Activated T-helper 1 cell treated with Interleukin-2 at 50 U/mL for 16 hours (primary cell): ENCODE results near the gene CFAP100.

ENCODE experiments used
- DNase-seq: peaks from one replicate; pipeline ENCODE4 v3.0.0-alpha.2; 2020; ENCODE audit warnings: low read depth

CFAP100 gene

DNA sequence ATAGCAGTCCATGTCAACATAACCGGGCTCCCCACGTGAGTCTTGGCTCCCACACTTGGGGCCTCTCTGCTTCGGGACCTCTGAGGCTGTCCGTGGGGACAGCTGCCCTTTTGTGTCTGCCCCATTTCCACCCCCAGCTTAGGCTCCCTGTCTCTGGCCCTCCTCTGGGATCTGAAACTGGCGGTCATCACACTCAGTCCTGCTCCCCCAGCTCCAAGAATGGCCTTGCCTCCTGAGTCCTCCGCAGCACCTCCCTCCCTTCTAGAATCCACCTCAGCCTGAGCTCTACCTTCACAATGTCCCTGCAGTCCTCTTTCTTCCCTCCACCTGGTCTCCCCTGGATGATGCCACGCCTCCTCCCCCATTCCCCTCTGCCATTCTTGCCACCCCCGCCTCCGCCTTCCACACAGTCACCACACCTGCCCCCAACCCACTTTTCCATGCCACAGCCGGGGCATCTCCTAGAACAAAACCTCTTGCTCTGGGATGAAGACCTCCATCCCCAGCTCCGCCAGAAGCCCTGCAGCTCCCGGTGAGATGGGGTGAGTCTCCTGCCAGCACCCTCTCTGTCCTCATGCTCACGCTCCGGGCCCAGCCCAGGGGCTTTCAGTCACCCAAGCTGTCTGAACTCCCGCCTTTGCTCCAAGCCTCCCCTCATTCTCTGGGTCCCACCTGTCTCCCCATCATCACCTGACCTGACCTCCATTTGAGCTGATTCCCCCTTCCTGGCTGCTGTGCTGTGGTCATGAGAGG lies 88.0 kb downstream of the CFAP100 start:
- DNase-seq, result no peak

DNA sequence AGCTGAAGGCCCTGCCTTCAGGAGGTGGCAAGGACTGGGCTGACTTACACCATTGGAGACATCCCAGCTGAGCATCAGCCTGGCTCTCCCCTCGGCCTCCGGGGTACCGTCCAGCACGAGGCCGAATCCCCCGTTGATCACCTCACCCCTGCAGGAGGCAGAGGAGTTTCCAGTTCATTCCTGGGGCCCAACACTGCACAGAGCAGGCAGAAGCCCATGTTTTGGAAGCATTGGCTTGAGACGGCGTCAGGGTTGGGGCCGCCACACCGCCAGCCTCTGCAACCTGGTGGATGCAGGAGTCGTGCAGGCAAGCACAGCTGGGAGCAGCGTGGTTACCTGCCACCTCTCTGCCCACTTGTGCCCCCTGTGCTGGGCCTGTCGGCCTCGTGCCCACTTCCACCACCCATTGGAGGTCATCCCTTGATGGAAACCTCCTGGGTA lies 88.6 kb downstream of the CFAP100 start:
- DNase-seq, result no peak

DNA sequence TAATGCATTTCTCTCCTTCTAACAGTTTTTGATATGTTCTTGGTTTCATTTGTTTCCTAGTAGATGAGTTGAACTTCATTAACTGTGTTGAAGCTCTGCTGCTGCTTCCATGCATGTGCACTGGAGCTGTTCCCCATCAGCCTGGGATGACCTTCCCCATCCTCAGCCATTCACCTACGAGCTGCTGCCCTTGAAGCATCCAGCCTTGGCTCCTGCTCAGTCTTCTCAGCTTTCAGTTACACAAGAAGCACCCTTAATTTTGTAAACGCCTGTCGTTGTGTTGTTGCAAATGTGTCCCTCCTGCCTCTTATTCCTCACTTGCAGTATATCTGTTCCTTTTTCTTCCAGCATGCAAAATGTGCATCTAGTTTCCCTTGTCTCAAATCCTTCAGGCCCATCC lies 89.4 kb downstream of the CFAP100 start:
- no peak for DNase-seq

DNA sequence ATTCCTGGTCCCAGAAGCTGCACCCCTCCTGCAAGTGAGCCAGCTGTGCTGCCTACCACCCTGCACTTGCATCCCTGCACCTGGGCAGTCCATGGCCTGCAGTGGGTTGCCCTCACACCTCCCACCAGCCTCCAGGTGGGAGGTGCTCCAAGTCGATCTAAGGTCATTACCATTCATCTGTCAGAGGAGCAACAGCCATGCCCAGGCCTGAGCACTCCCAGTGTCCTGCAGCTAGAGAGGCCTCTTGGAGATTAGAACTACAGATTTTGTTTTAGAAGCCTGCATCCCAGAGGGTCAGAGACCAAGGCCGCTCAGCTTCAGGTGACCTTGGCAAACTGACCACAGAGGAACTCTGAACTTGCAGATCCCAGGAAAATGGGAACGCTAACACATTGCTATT lies 90.0 kb downstream of the CFAP100 start:
- no peak for DNase-seq

DNA sequence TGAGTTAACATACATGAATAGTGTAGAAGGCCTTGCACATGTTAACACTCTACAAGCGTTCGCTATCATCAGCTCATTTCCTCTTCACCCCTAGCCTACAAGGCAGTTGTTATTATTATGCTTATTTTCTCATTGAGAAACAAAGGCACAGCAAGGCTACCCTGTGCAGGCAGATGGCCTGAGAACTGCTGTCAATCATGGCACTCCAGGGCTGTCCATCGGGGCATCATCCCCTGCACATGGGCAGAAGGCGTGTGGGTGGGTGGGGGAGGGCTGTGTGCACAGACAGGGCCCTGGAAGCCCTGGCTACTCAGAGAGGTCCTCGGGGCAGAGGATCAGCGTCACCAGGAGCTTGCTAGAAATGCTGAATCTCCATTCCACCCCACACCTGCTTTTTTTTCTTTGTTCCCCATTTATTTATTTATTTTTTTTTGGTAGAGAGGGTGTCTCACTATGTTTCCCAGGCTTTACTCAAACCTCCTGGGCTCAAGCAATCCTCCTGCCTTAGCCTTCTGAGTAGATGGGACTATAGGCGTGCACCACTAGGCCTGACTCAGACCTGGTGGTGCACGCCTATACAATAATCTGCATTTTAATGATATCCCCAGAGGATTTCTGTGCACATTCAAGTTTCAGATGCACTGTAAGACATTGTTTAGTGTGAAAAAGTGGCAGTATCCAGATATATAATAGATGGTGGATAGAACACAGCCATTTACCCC lies 90.6 kb downstream of the CFAP100 start:
- no peak for DNase-seq

DNA sequence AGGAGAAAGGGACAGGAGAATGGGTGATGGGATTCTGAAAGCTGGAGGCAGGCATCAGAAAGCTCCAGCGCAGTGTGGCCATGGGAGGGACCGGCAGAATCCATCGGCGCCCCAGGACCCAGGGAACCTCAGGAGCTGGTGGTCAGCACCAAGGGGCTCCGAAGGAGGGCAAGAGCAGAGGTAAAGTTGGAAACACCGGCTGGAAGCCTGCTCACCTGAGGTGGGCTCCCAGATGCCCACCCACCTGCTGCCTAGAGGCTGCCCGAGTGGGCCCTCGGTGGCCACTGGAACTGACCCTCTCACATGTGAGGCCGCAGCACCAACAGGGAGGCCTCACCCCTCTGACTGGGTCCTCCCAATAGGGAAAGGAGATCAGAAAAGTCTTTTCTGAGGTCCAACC lies 91.2 kb downstream of the CFAP100 start:
- no peak for DNase-seq
